Right atrium auricular region (tissue), 2 donors: Measurements from ENCODE around the gene C1orf94. TPM values are rescaled to one million over a fixed set of nuclear protein-coding genes. Genes with fewer than 3 reads are reported as not detected.
"Not testable (repeated sequence)": the region's sequence is repeated elsewhere in the genome, so short reads cannot be mapped to it uniquely, and the experiment has no call there.

Experiments
- DNase-seq: peaks from one replicate; pipeline ENCODE4 v3.0.0-alpha.2; 2019; ENCODE audit warnings: low spot score
- H3K27ac ChIP-seq, 2 donors: fragments of 200-600 bp; sonication (generic); 1 replicate in 1 of 2; 2 replicates in 1 of 2; pipeline ENCODE4 v1.5.1; 2016 to 2019
- H3K27me3 ChIP-seq, 2 donors: fragments of 200-600 bp; sonication (generic); one replicate each; pipeline versions ENCODE4 v1.5.1 to v1.6.0; 2017 to 2019
- H3K36me3 ChIP-seq: fragments of 200-600 bp; sonication (generic); one replicate; pipeline ENCODE4 v1.5.1; 2016
- H3K4me1 ChIP-seq, 2 donors: fragments of 200-600 bp; sonication (generic); one replicate each; pipeline versions ENCODE4 v1.5.1 to v1.6.0; 2017 to 2019
- H3K4me3 ChIP-seq, 2 donors: fragments of 200-600 bp; sonication (generic); 1 replicate in 1 of 2; 2 replicates in 1 of 2; pipeline ENCODE4 v1.5.1; 2017 to 2019; ENCODE audit warnings: mild to moderate bottlenecking in 1 of 2, moderate library complexity in 1 of 2
- H3K9me3 ChIP-seq, 2 donors: fragments of 200-600 bp; sonication (generic); one replicate each; pipeline ENCODE4 v1.5.1; 2019
- total RNA-seq, 2 donors: library from RNA; depleted of rRNA; stranded (reverse); fragments of >200 nt; gene quantifications; one replicate each; pipeline ENCODE4 v1.1.0, GENCODE V29; 2016
- TF ChIP-seq, protein P1 (sequence below), 2 donors: fragments of 200-600 bp; sonication (generic); IDR thresholded peaks; one replicate each; pipeline ENCODE4 v1.5.1; 2019; ENCODE audit warnings: antibody characterized with exemption in 2 of 2

The C1orf94 gene
- total RNA-seq, 2 donors from 2014 or later = not detected

DNA sequence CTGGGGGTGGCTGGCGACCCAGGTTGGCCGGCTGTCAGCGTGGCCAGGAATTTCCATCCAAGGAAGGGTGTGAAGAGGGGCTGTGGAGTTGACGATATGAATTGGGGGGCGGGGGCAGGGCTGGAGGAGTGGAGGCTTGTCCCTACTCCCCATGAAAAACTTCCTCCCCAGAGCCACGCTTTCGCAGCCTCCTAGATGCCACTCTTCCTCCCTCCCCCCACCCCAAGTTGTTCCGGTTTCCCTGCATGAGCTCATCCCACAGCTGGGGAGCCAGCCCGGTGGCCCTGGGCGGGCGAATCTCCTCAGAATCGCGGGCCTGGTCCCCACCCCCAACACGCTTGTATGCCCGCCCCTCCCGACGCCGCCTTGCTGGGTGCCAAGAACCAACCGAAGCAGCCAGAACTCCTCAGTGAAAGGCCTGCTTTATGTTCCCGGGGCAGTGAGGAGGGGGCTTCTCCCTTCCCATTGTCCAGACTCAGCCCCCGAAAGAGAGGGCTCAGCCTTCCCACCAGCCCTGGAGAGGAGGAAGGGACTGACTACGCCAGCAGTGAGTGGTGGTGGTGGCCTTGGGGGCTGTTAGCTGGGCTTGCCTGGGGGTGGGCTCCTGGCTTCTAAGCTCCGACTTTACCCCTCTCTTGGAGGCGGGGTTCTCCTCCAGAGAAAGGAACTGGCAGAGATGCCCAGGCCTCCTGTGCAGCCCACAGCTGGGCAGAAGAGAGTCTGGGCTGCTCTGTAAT, 9.9 kb upstream of the C1orf94 start:
- peak overlapping the region in 1 of 2 donors; percentile 31 for H3K4me3 ChIP-seq
- DNase-seq = no peak
- peaks cover 0 to 44% of the 10 kb centered on the region in 2 donors for H3K4me1 ChIP-seq
- TF ChIP-seq, protein P1, sequence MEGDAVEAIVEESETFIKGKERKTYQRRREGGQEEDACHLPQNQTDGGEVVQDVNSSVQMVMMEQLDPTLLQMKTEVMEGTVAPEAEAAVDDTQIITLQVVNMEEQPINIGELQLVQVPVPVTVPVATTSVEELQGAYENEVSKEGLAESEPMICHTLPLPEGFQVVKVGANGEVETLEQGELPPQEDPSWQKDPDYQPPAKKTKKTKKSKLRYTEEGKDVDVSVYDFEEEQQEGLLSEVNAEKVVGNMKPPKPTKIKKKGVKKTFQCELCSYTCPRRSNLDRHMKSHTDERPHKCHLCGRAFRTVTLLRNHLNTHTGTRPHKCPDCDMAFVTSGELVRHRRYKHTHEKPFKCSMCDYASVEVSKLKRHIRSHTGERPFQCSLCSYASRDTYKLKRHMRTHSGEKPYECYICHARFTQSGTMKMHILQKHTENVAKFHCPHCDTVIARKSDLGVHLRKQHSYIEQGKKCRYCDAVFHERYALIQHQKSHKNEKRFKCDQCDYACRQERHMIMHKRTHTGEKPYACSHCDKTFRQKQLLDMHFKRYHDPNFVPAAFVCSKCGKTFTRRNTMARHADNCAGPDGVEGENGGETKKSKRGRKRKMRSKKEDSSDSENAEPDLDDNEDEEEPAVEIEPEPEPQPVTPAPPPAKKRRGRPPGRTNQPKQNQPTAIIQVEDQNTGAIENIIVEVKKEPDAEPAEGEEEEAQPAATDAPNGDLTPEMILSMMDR (IDR thresholded peaks at IDR 0.05) = no peak
- H3K36me3 ChIP-seq = no peaks in the 10 kb centered on the region
- no peak overlapping the region for H3K27ac ChIP-seq
- no peaks in the 10 kb centered on the region for H3K9me3 ChIP-seq
- peaks cover 6 to 23% of the 10 kb centered on the region in 2 donors for H3K27me3 ChIP-seq

DNA sequence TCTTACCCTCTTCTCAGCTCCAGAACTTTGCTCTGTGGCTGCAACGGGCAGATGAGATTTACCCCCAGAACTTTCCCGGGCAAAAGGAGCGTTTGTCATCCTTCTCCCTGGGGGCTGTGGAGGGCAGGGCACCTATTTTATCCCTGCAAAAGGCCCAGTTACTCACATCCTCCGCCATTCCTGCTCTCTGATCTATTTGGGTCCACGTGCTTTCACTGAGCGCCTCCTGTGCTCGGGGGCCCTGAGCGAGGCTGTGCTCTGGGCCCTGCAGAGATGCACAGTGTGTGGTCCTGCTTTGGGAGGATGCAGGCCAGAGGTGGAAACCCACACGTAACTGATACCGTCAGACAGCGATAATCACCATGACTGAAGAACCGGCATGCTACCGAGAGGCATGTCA, 9.3 kb upstream of the C1orf94 start:
- H3K27me3 ChIP-seq = peaks cover 6 to 23% of the 10 kb centered on the region in 2 donors
- TF ChIP-seq, protein P1 (IDR thresholded peaks at IDR 0.05) = no peak
- no peaks in the 10 kb centered on the region for H3K9me3 ChIP-seq
- no peak overlapping the region for H3K27ac ChIP-seq
- DNase-seq = no peak
- H3K36me3 ChIP-seq = no peaks in the 10 kb centered on the region
- no peak overlapping the region for H3K4me3 ChIP-seq
- peaks cover 0 to 44% of the 10 kb centered on the region in 2 donors for H3K4me1 ChIP-seq

DNA sequence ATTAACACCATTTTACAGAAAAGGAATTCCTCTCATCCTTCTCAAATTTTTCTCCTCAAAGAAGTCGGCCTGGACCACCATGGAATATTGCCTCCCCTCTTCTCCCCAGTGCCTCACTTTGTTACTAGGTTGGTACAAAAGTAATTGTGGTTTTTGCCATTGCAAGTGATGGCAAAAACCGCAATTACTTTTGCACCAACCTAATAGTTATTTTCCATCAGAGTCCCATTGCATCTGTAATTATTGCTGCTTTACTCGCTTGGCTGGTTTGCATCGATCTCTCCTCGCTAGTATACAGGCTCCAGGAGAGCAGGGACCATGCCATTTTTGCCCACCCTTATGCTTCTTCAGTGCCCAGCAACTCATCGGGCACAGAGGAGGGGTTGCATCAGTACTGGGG, 963 bp upstream of the C1orf94 start:
- Histone ChIP-seq H3K9me3 (no peaks in the 10 kb centered on the region), H3K4me3 (no peak overlapping the region), H3K27ac (no peak overlapping the region), H3K4me1 (peaks cover 0 to 8% of the 10 kb centered on the region in 2 donors), H3K36me3 (no peaks in the 10 kb centered on the region), H3K27me3 (peaks cover 0 to 8% of the 10 kb centered on the region in 2 donors)
- TF ChIP-seq, protein P1 (IDR thresholded peaks at IDR 0.05) = no peak
- DNase-seq = no peak

DNA sequence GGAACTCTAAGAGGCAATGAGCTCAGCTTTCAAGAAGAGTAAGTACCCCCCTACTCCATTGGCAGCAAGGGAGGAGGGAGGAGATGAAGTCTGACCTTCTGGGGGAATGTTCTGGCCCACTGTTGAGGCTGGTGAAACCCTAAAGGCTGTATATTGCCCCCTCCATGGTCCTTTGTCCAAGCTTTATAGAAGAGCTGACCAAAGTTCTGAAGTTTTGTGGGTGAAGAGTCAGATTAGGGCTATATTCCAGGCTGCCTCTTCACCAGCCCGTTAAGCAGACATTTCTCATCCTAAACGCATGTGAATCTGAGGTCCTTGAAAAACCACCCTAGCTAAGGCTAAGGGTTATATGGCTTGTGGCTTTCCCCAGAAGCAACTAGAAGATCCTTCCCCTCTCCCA, 1.4 kb downstream of the C1orf94 start:
- TF ChIP-seq, protein P1 (IDR thresholded peaks at IDR 0.05) = no peak

DNA sequence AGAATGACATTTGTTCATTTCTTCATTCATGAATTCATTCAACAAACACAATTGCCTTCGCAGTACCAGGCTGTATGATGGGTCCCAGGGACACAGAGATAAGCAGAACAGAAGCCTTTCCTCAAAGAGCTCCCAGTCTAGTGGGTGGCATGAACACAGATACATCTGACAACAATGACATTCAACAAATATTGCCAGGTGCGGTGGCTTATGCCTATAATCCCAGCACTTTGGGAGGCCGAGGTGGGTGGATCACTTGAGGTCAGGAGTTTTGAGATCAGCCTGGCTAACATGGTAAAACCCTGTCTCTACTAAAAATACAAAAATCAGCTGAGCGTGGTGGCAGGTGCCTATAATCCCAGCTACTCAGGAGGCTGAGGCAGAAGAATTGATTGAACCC, 6.7 kb downstream of the C1orf94 start:
- H3K27ac ChIP-seq, DNase-seq, H3K9me3 ChIP-seq, H3K4me3 ChIP-seq, H3K27me3 ChIP-seq, H3K4me1 ChIP-seq, H3K36me3 ChIP-seq: not testable (repeated sequence)

More for the DNA sequence above, 1.4 kb downstream of the C1orf94 start:
- Histone ChIP-seq H3K9me3 (no peaks in the 10 kb centered on the region), H3K27ac (no peak overlapping the region), H3K4me1 (peaks cover 0 to 8% of the 10 kb centered on the region in 2 donors), H3K4me3 (no peak overlapping the region), H3K36me3 (no peaks in the 10 kb centered on the region), H3K27me3 (peaks cover 0 to 8% of the 10 kb centered on the region in 2 donors)
- no peak for DNase-seq

DNA sequence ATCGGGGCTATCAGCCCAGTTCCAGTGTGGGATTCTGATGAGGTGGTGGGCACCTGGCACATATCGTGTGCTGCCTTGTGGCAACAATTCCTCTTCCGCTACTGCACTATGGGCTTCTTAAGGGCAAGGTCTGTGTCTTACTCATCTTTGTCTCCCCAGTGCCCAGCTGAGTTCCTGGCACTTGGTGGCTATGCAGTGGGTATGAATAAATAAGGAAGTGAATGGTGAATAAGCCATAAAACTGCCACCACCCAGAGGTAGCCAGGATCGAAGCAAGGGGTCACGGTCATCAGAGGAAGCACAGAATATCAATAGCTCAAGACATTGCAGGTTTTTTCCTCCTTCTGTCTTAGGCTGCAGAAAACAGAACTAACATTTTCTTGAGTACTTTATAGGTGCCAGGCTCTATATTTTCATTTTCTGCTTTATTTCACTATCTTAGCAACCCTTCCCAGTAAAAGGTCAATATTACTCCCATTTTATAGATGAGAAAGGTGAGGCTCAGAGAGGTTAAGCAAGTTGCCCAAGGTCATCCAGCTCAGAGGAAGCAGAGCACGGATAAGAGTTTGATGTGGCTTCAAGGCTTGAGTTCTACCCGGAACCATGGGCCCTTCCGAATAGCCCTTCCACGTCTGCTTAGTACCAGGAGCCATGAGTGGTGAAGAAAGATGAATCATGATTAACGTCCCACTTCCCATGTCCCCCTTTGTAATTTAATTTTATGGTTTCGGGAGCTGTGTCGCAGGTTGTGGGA, 10.2 kb downstream of the C1orf94 start:
- H3K4me1 ChIP-seq = no peaks in the 10 kb centered on the region
- no peaks in the 10 kb centered on the region for H3K27me3 ChIP-seq
- H3K27ac ChIP-seq = no peak overlapping the region
- H3K9me3 ChIP-seq = peaks cover 0 to 11% of the 10 kb centered on the region in 2 donors
- H3K36me3 ChIP-seq = no peaks in the 10 kb centered on the region
- no peak for DNase-seq
- no peak overlapping the region for H3K4me3 ChIP-seq
- TF ChIP-seq, protein P1 (IDR thresholded peaks at IDR 0.05) = no peak
